GM23248 (cell line): ENCODE measurements around the gene COL26A1. TPM values are rescaled to one million over a fixed set of nuclear protein-coding genes. Genes with fewer than 3 reads are reported as not detected.

Source experiments
- DNase-seq: peaks from one replicate; pipeline ENCODE4 v3.0.0-alpha.2; 2015
- H2AFZ ChIP-seq: fragments of 200-600 bp; sonication (generic); 2 replicates; pipeline ENCODE4 v1.6.1; 2016; ENCODE audit warnings: antibody characterized with exemption
- H3F3A ChIP-seq: fragments of 200-600 bp; sonication (generic); 2 replicates; pipeline ENCODE4 v1.6.1; 2016; ENCODE audit warnings: mild to moderate bottlenecking, antibody characterized with exemption, mixed run types; ENCODE audit not compliant: insufficient read depth
- H3K27ac ChIP-seq: fragments of 200-600 bp; sonication (generic); 2 replicates; pipeline ENCODE4 v1.5.1; 2016; ENCODE audit warnings: mild to moderate bottlenecking
- H3K27me3 ChIP-seq: fragments of 200-600 bp; sonication (generic); replicated peaks from 2 replicates; pipeline ENCODE4 v1.6.1; 2016; ENCODE audit warnings: mild to moderate bottlenecking; ENCODE audit not compliant: insufficient read depth
- H3K36me3 ChIP-seq: fragments of 200-600 bp; sonication (generic); 2 replicates; pipeline ENCODE4 v1.6.1; 2016; ENCODE audit warnings: low read depth, mild to moderate bottlenecking
- H3K4me1 ChIP-seq: fragments of 200-600 bp; sonication (generic); 2 replicates; pipeline ENCODE4 v1.6.1; 2016; ENCODE audit warnings: mild to moderate bottlenecking; ENCODE audit not compliant: insufficient read depth
- H3K4me2 ChIP-seq: fragments of 200-600 bp; sonication (generic); one replicate; pipeline ENCODE4 v1.6.1; 2016; ENCODE audit warnings: mild to moderate bottlenecking; ENCODE audit not compliant: unreplicated experiment
- H3K4me3 ChIP-seq: fragments of 200-600 bp; sonication (generic); 2 replicates; pipeline ENCODE4 v1.5.1; 2016; ENCODE audit warnings: mild to moderate bottlenecking
- H3K79me2 ChIP-seq: fragments of 200-600 bp; sonication (generic); 2 replicates; pipeline ENCODE4 v1.6.1; 2016; ENCODE audit warnings: mild to moderate bottlenecking; ENCODE audit not compliant: insufficient read depth
- H3K9ac ChIP-seq: fragments of 200-600 bp; sonication (generic); 2 replicates; pipeline ENCODE4 v1.6.1; 2016; ENCODE audit warnings: mild to moderate bottlenecking
- H3K9me2 ChIP-seq: fragments of 200-600 bp; sonication (generic); 2 replicates; pipeline ENCODE4 v1.6.1; 2016; ENCODE audit warnings: mixed run types, mild to moderate bottlenecking, moderate library complexity; ENCODE audit not compliant: insufficient read depth
- H3K9me3 ChIP-seq: fragments of 200-600 bp; sonication (generic); one replicate; pipeline ENCODE4 v1.6.1; 2017; ENCODE audit warnings: low read depth
- H4K20me1 ChIP-seq: fragments of 200-600 bp; sonication (generic); 2 replicates; pipeline ENCODE4 v1.6.0; 2016; ENCODE audit not compliant: insufficient read depth
- EZH2 ChIP-seq: fragments of 200-600 bp; sonication (generic); IDR thresholded peaks from 2 replicates; pipeline ENCODE4 v1.6.1; 2018; ENCODE audit warnings: antibody characterized with exemption, mild to moderate bottlenecking; ENCODE audit not compliant: insufficient read depth, poor library complexity, severe bottlenecking
- EZH2phosphoT487 ChIP-seq: fragments of 200-600 bp; sonication (generic); IDR thresholded peaks from 2 replicates; pipeline ENCODE4 v1.6.1; 2018; ENCODE audit warnings: antibody characterized with exemption, moderate library complexity, mild to moderate bottlenecking, low read depth; ENCODE audit not compliant: insufficient read depth
- WGBS, 2 experiments: methylation state at CpG; one replicate each; pipeline ENCODE4 v1.1.6; 2015 to 2017; ENCODE audit warnings: low lambda C conversion rate in 2 of 2, low coverage in 1 of 2; ENCODE audit errors: missing lambda C conversion rate in 2 of 2; 5-methylcytosine and 5-hydroxymethylcytosine counted together
- in situ Hi-C: fragments of 300-500 bp; cut with MboI; formaldehyde crosslinking; loops from 2 replicates; pipeline ENCODE4 v1.15.0; 2020
- polyA plus RNA-seq: library from polyadenylated mRNA; unstranded; fragments of >200 nt; fragmentation: Nextera tagmentation; extraction: Ambion mirVana; gene quantifications from 2 replicates; pipeline ENCODE4 v1.2.1, GENCODE V29; 2016
- total RNA-seq: library from RNA; depleted of rRNA; stranded (reverse); fragments of >200 nt; shearing (Covaris generic); gene quantifications from 2 replicates; pipeline ENCODE4 v1.2.3, GENCODE V29; 2014

The COL26A1 gene
- total and polyA plus RNA-seq, 2 experiments from 2014 or later = not detected

DNA sequence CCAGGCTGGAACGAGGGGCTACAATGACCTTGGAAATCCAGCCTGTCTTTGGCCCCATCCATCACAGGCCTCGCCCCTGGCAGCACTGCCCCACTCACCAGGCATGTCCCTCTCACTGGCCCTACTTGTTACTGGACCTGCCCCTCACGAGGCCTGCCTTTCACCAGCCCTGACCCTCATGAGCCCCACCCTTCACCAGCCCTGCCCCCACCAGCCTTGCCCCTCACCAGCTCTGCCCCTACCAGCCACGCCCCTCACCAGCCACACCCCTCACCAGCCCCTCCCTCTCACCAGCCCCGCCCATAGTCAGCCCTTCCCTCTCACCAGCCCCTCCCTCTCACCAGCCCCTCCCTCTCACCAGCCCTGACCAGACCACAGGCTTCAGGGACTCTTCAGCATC lies 57.8 kb downstream of the COL26A1 start:
- WGBS, 2 experiments = 40 to 60% methylated on average over 2 to 5 of the region's 5 CpGs
- Histone ChIP-seq H3K4me1 (no peaks in the 10 kb centered on the region), H3K4me2 (no peak overlapping the region), H4K20me1 (no peaks in the 10 kb centered on the region), H3K36me3 (no peaks in the 10 kb centered on the region), H3K9me3 (no peaks in the 10 kb centered on the region), H3K27ac (no peak overlapping the region), H3F3A (no peaks in the 10 kb centered on the region), H3K4me3 (no peak overlapping the region), H3K9ac (no peak overlapping the region), H3K9me2 (no peaks in the 10 kb centered on the region), H2AFZ (no peak overlapping the region), H3K27me3 (peaks cover 13% of the 10 kb centered on the region), H3K79me2 (no peaks in the 10 kb centered on the region)
- in situ Hi-C loops = no loop called here
- TF ChIP-seq EZH2phosphoT487 = no peak
- TF ChIP-seq EZH2 = no peak
- DNase-seq = no peak

- no peak for TF ChIP-seq EZH2phosphoT487
- TF ChIP-seq EZH2 = no peak
- Histone ChIP-seq H2AFZ (no peak overlapping the region), H3K79me2 (no peaks in the 10 kb centered on the region), H4K20me1 (no peaks in the 10 kb centered on the region), H3K9ac (no peak overlapping the region), H3F3A (no peaks in the 10 kb centered on the region), H3K4me3 (no peak overlapping the region), H3K9me3 (no peaks in the 10 kb centered on the region), H3K4me2 (no peak overlapping the region), H3K27ac (no peak overlapping the region), H3K4me1 (no peaks in the 10 kb centered on the region), H3K9me2 (no peaks in the 10 kb centered on the region), H3K27me3 (peaks cover 21% of the 10 kb centered on the region), H3K36me3 (no peaks in the 10 kb centered on the region)
- 49 to 55% methylated on average over 11 of the region's 11 CpGs for WGBS, 2 experiments
- DNase-seq = no peak
- in situ Hi-C loops = no loop called here
These were observed 59.9 kb downstream of the COL26A1 start for GRCh38 chr7:101422356-101423195.

- H3F3A ChIP-seq = no peaks in the 10 kb centered on the region
- H4K20me1 ChIP-seq = no peaks in the 10 kb centered on the region
- H3K79me2 ChIP-seq = no peaks in the 10 kb centered on the region
- no peaks in the 10 kb centered on the region for H3K9me3 ChIP-seq
- H3K27ac ChIP-seq = no peak overlapping the region
- 50 to 62% methylated on average over 10 of the region's 10 CpGs for WGBS, 2 experiments
- H3K27me3 ChIP-seq = peaks cover 46% of the 10 kb centered on the region
- no peaks in the 10 kb centered on the region for H3K9me2 ChIP-seq
- DNase-seq = no peak
- H3K4me3 ChIP-seq = no peak overlapping the region
- no peaks in the 10 kb centered on the region for H3K36me3 ChIP-seq
- no peak overlapping the region for H3K9ac ChIP-seq
- H3K4me2 ChIP-seq = no peak overlapping the region
- in situ Hi-C loops = no loop called here
- H2AFZ ChIP-seq = no peak overlapping the region
- H3K4me1 ChIP-seq = no peaks in the 10 kb centered on the region
- TF ChIP-seq EZH2 = no peak
- no peak for TF ChIP-seq EZH2phosphoT487
These were observed 63.8 kb downstream of the COL26A1 start for GRCh38 chr7:101426303-101427011.

GRCh38 chr7:101428093-101428866 lies 65.6 kb downstream of the COL26A1 start:
- H2AFZ ChIP-seq = no peak overlapping the region
- no peak overlapping the region for H3K27ac ChIP-seq
- H3K4me2 ChIP-seq = no peak overlapping the region
- no peaks in the 10 kb centered on the region for H3K4me1 ChIP-seq
- DNase-seq = no peak
- H3F3A ChIP-seq = no peaks in the 10 kb centered on the region
- H4K20me1 ChIP-seq = no peaks in the 10 kb centered on the region
- WGBS, 2 experiments = 55 to 58% methylated on average over 11 of the region's 11 CpGs
- TF ChIP-seq EZH2 = no peak
- no peak for TF ChIP-seq EZH2phosphoT487
- H3K4me3 ChIP-seq = no peak overlapping the region
- H3K9ac ChIP-seq = no peak overlapping the region
- H3K36me3 ChIP-seq = no peaks in the 10 kb centered on the region
- no peaks in the 10 kb centered on the region for H3K79me2 ChIP-seq
- no peaks in the 10 kb centered on the region for H3K9me2 ChIP-seq
- peaks cover 41% of the 10 kb centered on the region for H3K27me3 ChIP-seq
- in situ Hi-C loops = no loop called here
- H3K9me3 ChIP-seq = no peaks in the 10 kb centered on the region
